B cell (primary cell): ENCODE data around the gene CAPZA2. TPM values are rescaled to one million over a fixed set of nuclear protein-coding genes. Genes with fewer than 3 reads are reported as not detected.

Experiments
- ATAC-seq: fragments of 200-7000 bp; cut with Tn5 transposase; one replicate; pipeline ENCODE4 v1.10.0; 2021; ENCODE audit warnings: low read depth, mild to moderate bottlenecking, moderate number of reproducible peaks, moderate library complexity
- CTCF ChIA-PET: fragments of 350-600 bp; sonication (Branson Sonifier 250); formaldehyde crosslinking; loops from one replicate; lab custom pipeline; 2021; ENCODE audit warnings: antibody characterized with exemption, inconsistent platforms; lab: Charles Lee
- POLR2A ChIA-PET: fragments of 350-600 bp; sonication (Branson Sonifier 250); formaldehyde crosslinking; loops from one replicate; lab custom pipeline; 2021; ENCODE audit warnings: antibody characterized with exemption; lab: Charles Lee
- DNase-seq: peaks from one replicate; pipeline ENCODE4 v3.0.0; 2013
- H2AFZ ChIP-seq: 2 replicates; pipeline ENCODE4 v1.6.1; 2012; ENCODE audit warnings: mild to moderate bottlenecking, low read depth, low read length; ENCODE audit not compliant: insufficient read depth, poor library complexity, severe bottlenecking
- H3K27ac ChIP-seq, 2 donors: 1 replicate in 1 of 2; 2 replicates in 1 of 2; pipeline ENCODE4 v1.5.1; 2012 to 2013; ENCODE audit warnings: low read length in 2 of 2, mild to moderate bottlenecking in 2 of 2, moderate library complexity in 1 of 2
- H3K27me3 ChIP-seq, 4 experiments: fragments of 200-600 bp in 1 of 4; sonication (generic) in 1 of 4; replicated peaks in 1 of 4; 1 replicate in 2 of 4; 2 replicates in 2 of 4; pipeline versions ENCODE4 v1.6.1 to v1.7.0; 2013 to 2016; ENCODE audit warnings: low read length in 3 of 4, mild to moderate bottlenecking in 2 of 4, mixed read lengths in 1 of 4, moderate library complexity in 1 of 4; ENCODE audit not compliant: insufficient read depth in 4 of 4, control insufficient read depth in 3 of 4; ENCODE audit errors: control extremely low read depth in 1 of 4
- H3K36me3 ChIP-seq, 2 experiments: replicated peaks in 1 of 2; 1 replicate in 1 of 2; 2 replicates in 1 of 2; pipeline versions ENCODE4 v1.6.1 to v1.7.1; 2013; ENCODE audit warnings: low read length in 1 of 2; ENCODE audit not compliant: insufficient read depth in 2 of 2, control insufficient read depth in 1 of 2; ENCODE audit errors: control extremely low read depth in 1 of 2, extremely low read depth in 1 of 2
- H3K4me1 ChIP-seq, 2 donors: fragments of 200-600 bp in 1 of 2; sonication (generic) in 1 of 2; 1 replicate in 1 of 2; 2 replicates in 1 of 2; pipeline versions ENCODE4 v1.5.1 to v1.6.1; 2013 to 2017; ENCODE audit warnings: low read length in 2 of 2; ENCODE audit not compliant: control insufficient read depth in 2 of 2, insufficient read depth in 2 of 2
- H3K4me2 ChIP-seq: replicated peaks from 2 replicates; pipeline ENCODE3; 2012; ENCODE audit warnings: mild to moderate bottlenecking, low read depth, low read length; ENCODE audit not compliant: poor library complexity, severe bottlenecking
- H3K4me3 ChIP-seq, 5 experiments: fragments of 200-600 bp in 1 of 5; sonication (generic) in 1 of 5; 1 replicate in 3 of 5; 2 replicates in 2 of 5; pipeline versions ENCODE4 v1.5.1 to v1.7.0; 2011 to 2016; ENCODE audit warnings: low read length in 4 of 5, mild to moderate bottlenecking in 4 of 5, low read depth in 2 of 5, control low read depth in 1 of 5, moderate library complexity in 1 of 5; ENCODE audit not compliant: insufficient read depth in 1 of 5; ENCODE audit errors: control extremely low read depth in 1 of 5, extremely low read depth in 1 of 5
- H3K79me2 ChIP-seq: fragments of 200-600 bp; sonication (generic); one replicate; pipeline ENCODE4 v1.6.0; 2016; ENCODE audit warnings: low read length; ENCODE audit not compliant: control insufficient read depth, insufficient read depth
- H3K9ac ChIP-seq: fragments of 200-600 bp; sonication (generic); 2 replicates; pipeline ENCODE4 v1.6.1; 2017; ENCODE audit warnings: mild to moderate bottlenecking, low read length, moderate library complexity
- H3K9me3 ChIP-seq, 3 donors: one replicate each; pipeline versions ENCODE4 v1.6.1 to v1.7.1; 2013; ENCODE audit warnings: low read length in 2 of 3; ENCODE audit not compliant: control insufficient read depth in 2 of 3, insufficient read depth in 1 of 3; ENCODE audit errors: control extremely low read depth in 1 of 3
- H4K20me1 ChIP-seq: 2 replicates; pipeline ENCODE4 v1.6.0; 2012; ENCODE audit warnings: mild to moderate bottlenecking, low read length; ENCODE audit not compliant: insufficient read depth, control insufficient read depth, poor library complexity, severe bottlenecking
- H3K27ac Mint-ChIP-seq: one replicate; pipeline ENCODE4 v1.8.0; 2021; ENCODE audit warnings: mixed read lengths
- H3K27me3 Mint-ChIP-seq: one replicate; pipeline ENCODE4 v1.8.0; 2021; ENCODE audit warnings: mixed read lengths
- H3K4me1 Mint-ChIP-seq: one replicate; pipeline ENCODE4 v1.8.0; 2021; ENCODE audit warnings: mixed read lengths
- H3K4me3 Mint-ChIP-seq: one replicate; pipeline ENCODE4 v1.8.0; 2021; ENCODE audit warnings: mixed read lengths
- H3K9me3 Mint-ChIP-seq: one replicate; pipeline ENCODE4 v1.8.0; 2022; ENCODE audit warnings: mixed read lengths; ENCODE audit not compliant: insufficient read depth
- CTCF ChIP-seq: fragments of 200-600 bp; IDR thresholded peaks from one replicate; pipeline ENCODE4 v1.8.0; 2022; ENCODE audit warnings: antibody characterized with exemption, mild to moderate bottlenecking
- EZH2 ChIP-seq: IDR thresholded peaks from 2 replicates; pipeline ENCODE4 v1.6.1; 2012; ENCODE audit warnings: borderline replicate concordance, low read depth, mild to moderate bottlenecking, moderate library complexity, low read length; ENCODE audit not compliant: insufficient read depth, poor library complexity, severe bottlenecking
- WGBS: methylation state at CpG from one replicate; pipeline ENCODE4 v1.1.5; 2013; ENCODE audit warnings: missing lambda C conversion rate; ENCODE audit not compliant: insufficient coverage; 5-methylcytosine and 5-hydroxymethylcytosine counted together
- intact Hi-C: fragments of 100-400 bp; cut with micrococcal nuclease; formaldehyde crosslinking; loops from one replicate; pipeline ENCODE4 v1.10.0; 2022
- polyA plus RNA-seq: library from polyadenylated mRNA; depleted of rRNA; stranded (reverse); fragments of >200 nt; gene quantifications from 2 replicates; pipeline ENCODE4 v1.2.3, GENCODE V29; 2012
- total RNA-seq, 2 donors: library from RNA; stranded (reverse); fragments of 120-200 nt in 1 of 2; gene quantifications; 1 replicate in 1 of 2; 2 replicates in 1 of 2; pipeline versions ENCODE4 v1.2.3 to v1.2.4, GENCODE V29; 2013 to 2022

Gene CAPZA2
- total and polyA plus RNA-seq, 2 donors (not counting 1 experiment from before 2014, with no cell fraction given), result 15.0 to 79.0 TPM

GRCh38 chr7:116842371-116842770 is 20.0 kb upstream of the CAPZA2 start:
- Mint-ChIP-seq H3K4me3 (peak overlapping the region; percentile 20), H3K27me3 (no peaks in the 10 kb centered on the region), H3K9me3 (no peaks in the 10 kb centered on the region), H3K4me1 (peaks cover 25% of the 10 kb centered on the region), H3K27ac (no peak overlapping the region)
- ChIA-PET CTCF (interaction anchor here (0.6 kb wide), 1 partner anchor 17 kb away, joined by 3 read pairs; no protein-coding TSS in a partner anchor), POLR2A (no interaction called here)
- Histone ChIP-seq H3K79me2 (no peaks in the 10 kb centered on the region), H2AFZ (no peak overlapping the region), H3K36me3 (no peaks in the 10 kb centered on the region), H3K27me3 (no peaks in the 10 kb centered on the region), H3K27ac (no peak overlapping the region), H3K9ac (peak overlapping the region; percentile 48), H4K20me1 (no peaks in the 10 kb centered on the region), H3K4me3 (no peak overlapping the region), H3K4me1 (peaks cover 26 to 27% of the 10 kb centered on the region in 2 donors), H3K4me2 (peak overlapping the region; percentile 72), H3K9me3 (peaks cover 0 to 4% (median 0%) of the 10 kb centered on the region in 3 donors)
- 86% methylated on average over 1 of the region's 1 CpG for WGBS
- DNase-seq, result no peak
- no peak for ATAC-seq
- intact Hi-C loops, result no loop called here
- no peak for TF ChIP-seq CTCF
- no peak for TF ChIP-seq EZH2

- Histone ChIP-seq H3K27me3 (no peaks in the 10 kb centered on the region), H3K4me2 (peak overlapping the region; percentile 72), H3K9ac (peak overlapping the region; percentile 48), H2AFZ (peak overlapping the region; percentile 64), H3K9me3 (peaks cover 0 to 4% (median 0%) of the 10 kb centered on the region in 3 donors), H3K79me2 (no peaks in the 10 kb centered on the region), H4K20me1 (no peaks in the 10 kb centered on the region), H3K27ac (peak overlapping the region; percentile 11 to 58), H3K4me1 (peaks cover 26 to 27% of the 10 kb centered on the region in 2 donors), H3K4me3 (peak overlapping the region in 4 of 5 experiments; percentile 7 to 48 (median 33)), H3K36me3 (no peaks in the 10 kb centered on the region)
- ChIA-PET CTCF (interaction anchor here (1.5 kb wide), 1 partner anchor 17 kb away, joined by 3 read pairs; no protein-coding TSS in a partner anchor), POLR2A (no interaction called here)
- intact Hi-C loops, result no loop called here
- H3K27ac Mint-ChIP-seq, result peak overlapping the region; percentile 80
- ATAC-seq, result peak; percentile 63
- WGBS, result 5% methylated on average over 3 of the region's 4 CpGs
- no peaks in the 10 kb centered on the region for H3K9me3 Mint-ChIP-seq
- TF ChIP-seq CTCF (no peak), EZH2 (no peak)
- no peaks in the 10 kb centered on the region for H3K27me3 Mint-ChIP-seq
- peak overlapping the region; percentile 84 for H3K4me3 Mint-ChIP-seq
- peak; percentile 41 for DNase-seq
- H3K4me1 Mint-ChIP-seq, result peaks cover 25% of the 10 kb centered on the region
These were observed 19.0 kb upstream of the CAPZA2 start for GRCh38 chr7:116843378-116843777.
